Gastrocnemius medialis (tissue), 4 donors: ENCODE data around the gene NFAT5. TPM values are rescaled to one million over a fixed set of nuclear protein-coding genes. Genes with fewer than 3 reads are reported as not detected.
"Not testable (repeated sequence)": the region's sequence is repeated elsewhere in the genome, so short reads cannot be mapped to it uniquely, and the experiment has no call there.

Experiments used
- ATAC-seq, 2 donors: fragments of 150-250 bp; one replicate each; pipeline ENCODE4 v1.9.1; 2016
- DNase-seq, 2 donors: peaks; one replicate each; pipeline ENCODE4 v3.0.0-alpha.2; 2019
- H3K27ac ChIP-seq, 4 donors: fragments of 200-600 bp; sonication (generic); 1 replicate in 1 of 4; 2 replicates in 3 of 4; pipeline ENCODE4 v1.5.1; 2016 to 2018; ENCODE audit warnings: mild to moderate bottlenecking in 2 of 4, moderate library complexity in 1 of 4
- H3K27me3 ChIP-seq, 3 donors: fragments of 200-600 bp; sonication (generic) in 2 of 3; 1 replicate in 1 of 3; 2 replicates in 2 of 3; pipeline versions ENCODE4 v1.5.1 to v1.6.0; 2016 to 2019; ENCODE audit warnings: mild to moderate bottlenecking in 1 of 3, moderate library complexity in 1 of 3
- H3K36me3 ChIP-seq, 2 donors: fragments of 200-600 bp; sonication (generic) in 1 of 2; one replicate each; pipeline ENCODE4 v1.5.1; 2017 to 2018
- H3K4me1 ChIP-seq, 2 donors: fragments of 200-600 bp; sonication (generic) in 1 of 2; one replicate each; pipeline ENCODE4 v1.5.1; 2016 to 2017; ENCODE audit warnings: mild to moderate bottlenecking in 2 of 2
- H3K4me3 ChIP-seq, 4 donors: fragments of 200-600 bp; sonication (generic) in 3 of 4; 1 replicate in 1 of 4; 2 replicates in 3 of 4; pipeline ENCODE4 v1.5.1; 2016 to 2019; ENCODE audit warnings: mild to moderate bottlenecking in 2 of 4
- H3K9me3 ChIP-seq, 3 donors: fragments of 200-600 bp; sonication (generic) in 2 of 3; 1 replicate in 1 of 3; 2 replicates in 2 of 3; pipeline ENCODE4 v1.5.1; 2016 to 2019
- POLR2A ChIP-seq, 2 donors: fragments of 450-650 bp; IDR thresholded peaks; one replicate each; pipeline ENCODE4 v1.6.1; 2017; ENCODE audit warnings: antibody characterized with exemption in 2 of 2, mild to moderate bottlenecking in 2 of 2, moderate library complexity in 2 of 2
- in situ Hi-C, 4 donors: fragments of 200-750 bp; cut with MboI; loops; one replicate each; pipeline versions ENCODE4 v1.15.0 to v1.8.0; 2017; ENCODE audit warnings: low sequenced_read_pairs in 4 of 4
- intact Hi-C: fragments of 100-400 bp; cut with DNase I; formaldehyde crosslinking; loops from one replicate; pipeline ENCODE4 v1.15.1; 2023; ENCODE audit warnings: low total_unique reads
- total RNA-seq, 4 donors: library from RNA; depleted of rRNA; stranded (reverse); fragments of >200 nt; gene quantifications; one replicate each; pipeline versions ENCODE4 v1.1.0 to v1.2.3, GENCODE V29; 2016
- TF ChIP-seq, protein P1 (sequence below), 5 experiments: fragments of 450-650 bp in 3 of 5; fragments of 200-600 bp in 2 of 5; sonication (generic) in 2 of 5; IDR thresholded peaks in 4 of 5; conservative IDR thresholded peaks in 1 of 5; 1 replicate in 4 of 5; 2 replicates in 1 of 5; pipeline ENCODE4 v1.5.1; 2016 to 2019; ENCODE audit warnings: antibody characterized with exemption in 5 of 5, mild to moderate bottlenecking in 3 of 5, moderate library complexity in 3 of 5

Gene NFAT5
- 10 to 100 TPM; 14.4 to 34.2 (median 18.4) TPM for total RNA-seq

DNA sequence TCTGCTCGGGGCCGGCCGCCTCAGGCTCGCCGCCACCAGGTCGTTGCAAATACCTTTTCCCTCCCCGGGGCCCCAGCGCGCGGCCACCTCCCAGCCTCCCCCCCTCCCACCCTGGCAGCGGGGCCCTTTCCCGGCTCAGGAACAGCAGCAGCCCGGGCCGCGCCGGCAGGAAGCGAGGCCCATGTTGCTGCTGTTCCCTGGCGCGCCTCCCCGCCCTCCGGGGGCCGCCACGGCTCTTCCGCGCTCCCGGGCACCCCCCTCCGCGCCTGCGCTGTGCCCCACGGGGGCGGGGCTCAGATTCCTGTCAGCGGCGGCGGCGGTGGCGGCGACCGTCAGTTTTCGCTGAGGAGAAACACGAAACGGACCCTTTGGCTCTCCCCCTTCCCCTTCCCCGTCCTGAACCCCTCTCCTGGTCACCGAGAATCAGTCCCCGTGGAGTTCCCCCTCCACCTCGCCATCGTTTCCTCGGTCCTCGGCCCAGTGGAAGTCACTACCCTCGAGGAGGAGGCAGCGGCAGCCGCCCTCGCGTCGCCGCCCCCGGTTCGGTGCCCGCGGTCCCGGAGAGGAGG, at the start of gene NFAT5:
Gene NFAT5, plus strand, starts transcription at position 296 of the 569 bp plus-strand sequence. CDS start 336 bp downstream, outside the sequence.
- peaks cover 38 to 43% of the 10 kb centered on the region in 2 donors for H3K4me1 ChIP-seq
- peak within 1 kb of the TSS; percentile 75 to 99 (median 94) for H3K4me3 ChIP-seq

GRCh38 chr16:69517914-69518313, 47.9 kb upstream of the NFAT5 start:
- H3K36me3 ChIP-seq, H3K27me3 ChIP-seq, H3K27ac ChIP-seq, H3K4me1 ChIP-seq, DNase-seq, in situ Hi-C loops, H3K4me3 ChIP-seq, intact Hi-C loops, ATAC-seq, H3K9me3 ChIP-seq: not testable (repeated sequence)

More for the DNA sequence above, at the start of gene NFAT5:
- intact Hi-C loops (loop anchor here (1.0 to 2.0 kb wide), 4 partner anchors 48 to 433 kb away; partner anchors contain the start of genes CHTF8, CYB5B, TERF2 and UTP4), in situ Hi-C loops (loop anchor here in 1 of 4 donors (10.0 kb wide), 1 partner anchor 171 kb away; no protein-coding TSS in a partner anchor)
- Histone ChIP-seq H3K27ac (peak within 1 kb of the TSS; percentile 98 to 100 (median 100)), H3K36me3 (no peaks in the 10 kb centered on the region), H3K27me3 (no peaks in the 10 kb centered on the region), H3K9me3 (no peaks in the 10 kb centered on the region)
- ATAC-seq (peak; percentile 79 to 82), DNase-seq (peak; percentile 74 to 77)
- TF ChIP-seq, protein P1, sequence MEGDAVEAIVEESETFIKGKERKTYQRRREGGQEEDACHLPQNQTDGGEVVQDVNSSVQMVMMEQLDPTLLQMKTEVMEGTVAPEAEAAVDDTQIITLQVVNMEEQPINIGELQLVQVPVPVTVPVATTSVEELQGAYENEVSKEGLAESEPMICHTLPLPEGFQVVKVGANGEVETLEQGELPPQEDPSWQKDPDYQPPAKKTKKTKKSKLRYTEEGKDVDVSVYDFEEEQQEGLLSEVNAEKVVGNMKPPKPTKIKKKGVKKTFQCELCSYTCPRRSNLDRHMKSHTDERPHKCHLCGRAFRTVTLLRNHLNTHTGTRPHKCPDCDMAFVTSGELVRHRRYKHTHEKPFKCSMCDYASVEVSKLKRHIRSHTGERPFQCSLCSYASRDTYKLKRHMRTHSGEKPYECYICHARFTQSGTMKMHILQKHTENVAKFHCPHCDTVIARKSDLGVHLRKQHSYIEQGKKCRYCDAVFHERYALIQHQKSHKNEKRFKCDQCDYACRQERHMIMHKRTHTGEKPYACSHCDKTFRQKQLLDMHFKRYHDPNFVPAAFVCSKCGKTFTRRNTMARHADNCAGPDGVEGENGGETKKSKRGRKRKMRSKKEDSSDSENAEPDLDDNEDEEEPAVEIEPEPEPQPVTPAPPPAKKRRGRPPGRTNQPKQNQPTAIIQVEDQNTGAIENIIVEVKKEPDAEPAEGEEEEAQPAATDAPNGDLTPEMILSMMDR (IDR thresholded peaks at IDR 0.05 in 4 of 5, conservative IDR thresholded peaks at IDR 0.05 in 1 of 5) = peak in 1 of 5 experiments; percentile 11
- peak; percentile 95 to 96 for TF ChIP-seq POLR2A (IDR thresholded peaks at IDR 0.05)

DNA sequence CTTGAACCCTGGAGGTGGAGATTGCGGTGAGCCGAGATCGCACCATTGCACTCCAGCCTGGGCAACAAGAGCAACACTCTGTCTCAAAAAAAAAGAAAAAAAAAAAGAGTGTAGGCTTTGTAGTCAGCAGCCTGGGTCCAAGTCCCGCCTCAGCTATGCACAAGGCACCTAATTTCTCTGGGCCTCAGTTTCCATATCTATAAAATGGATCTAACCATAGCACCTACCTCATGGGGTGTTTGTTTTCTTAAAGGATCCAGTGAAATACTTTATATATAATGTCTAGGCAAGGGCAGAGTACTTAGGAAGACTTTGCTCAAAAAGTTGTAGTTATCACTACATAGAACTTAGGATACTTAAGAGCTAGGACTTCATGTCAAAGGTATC, 45.4 kb upstream of the NFAT5 start:
- TF ChIP-seq, protein P1 (IDR thresholded peaks at IDR 0.05 in 4 of 5, conservative IDR thresholded peaks at IDR 0.05 in 1 of 5) = no peak
- TF ChIP-seq POLR2A (IDR thresholded peaks at IDR 0.05) = no peak
- Histone ChIP-seq H3K36me3 (no peaks in the 10 kb centered on the region), H3K9me3 (no peaks in the 10 kb centered on the region), H3K4me1 (no peaks in the 10 kb centered on the region), H3K27me3 (no peaks in the 10 kb centered on the region), H3K27ac (no peak overlapping the region), H3K4me3 (no peak overlapping the region)
- DNase-seq (no peak), ATAC-seq (no peak)
- in situ Hi-C loops = no loop called here
- intact Hi-C loops = no loop called here

DNA sequence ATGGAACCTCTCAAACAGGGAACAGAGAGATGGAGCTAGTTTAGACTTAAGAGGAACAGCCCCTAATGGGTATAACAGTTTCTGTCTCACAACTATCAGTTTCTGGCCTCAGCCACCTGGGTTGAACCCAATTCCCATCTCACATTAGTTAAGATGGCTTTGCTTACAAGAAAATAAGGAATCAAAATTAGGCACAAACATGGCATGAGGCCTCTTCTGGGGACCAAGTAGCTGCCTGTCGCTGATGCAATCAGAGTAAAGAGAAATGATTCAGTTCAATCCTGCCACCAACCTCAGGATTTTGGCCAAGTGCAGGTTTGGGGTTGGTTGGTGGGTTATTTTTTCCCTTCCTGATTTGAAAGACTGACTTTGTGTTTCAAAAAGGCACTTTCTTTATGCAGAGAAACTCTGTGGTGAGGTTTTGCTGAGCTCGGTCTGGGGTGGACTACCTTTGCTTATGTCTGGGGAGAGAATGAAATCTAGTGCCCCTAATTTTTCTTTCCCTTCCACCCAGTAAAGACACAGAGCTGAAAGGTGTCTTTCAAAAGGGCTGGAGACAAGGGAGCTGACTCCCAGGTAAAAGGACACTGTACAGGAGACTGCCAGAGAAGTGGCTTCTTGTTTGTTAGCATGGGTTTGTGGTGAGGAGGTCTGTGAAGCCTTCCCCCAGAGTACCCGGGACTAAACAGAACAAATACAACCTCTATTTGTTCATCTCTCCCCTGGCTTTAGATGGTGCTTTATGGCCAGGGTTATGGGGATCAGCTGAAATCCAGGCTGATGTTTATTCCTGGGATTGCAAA, 44.8 kb upstream of the NFAT5 start:
- Histone ChIP-seq H3K9me3 (no peaks in the 10 kb centered on the region), H3K4me3 (no peak overlapping the region), H3K36me3 (no peaks in the 10 kb centered on the region), H3K27ac (no peak overlapping the region), H3K4me1 (no peaks in the 10 kb centered on the region), H3K27me3 (no peaks in the 10 kb centered on the region)
- intact Hi-C loops (no loop called here), in situ Hi-C loops (no loop called here)
- DNase-seq = no peak
- TF ChIP-seq POLR2A (IDR thresholded peaks at IDR 0.05) = no peak
- TF ChIP-seq, protein P1 (IDR thresholded peaks at IDR 0.05 in 4 of 5, conservative IDR thresholded peaks at IDR 0.05 in 1 of 5) = no peak
- ATAC-seq = no peak

DNA sequence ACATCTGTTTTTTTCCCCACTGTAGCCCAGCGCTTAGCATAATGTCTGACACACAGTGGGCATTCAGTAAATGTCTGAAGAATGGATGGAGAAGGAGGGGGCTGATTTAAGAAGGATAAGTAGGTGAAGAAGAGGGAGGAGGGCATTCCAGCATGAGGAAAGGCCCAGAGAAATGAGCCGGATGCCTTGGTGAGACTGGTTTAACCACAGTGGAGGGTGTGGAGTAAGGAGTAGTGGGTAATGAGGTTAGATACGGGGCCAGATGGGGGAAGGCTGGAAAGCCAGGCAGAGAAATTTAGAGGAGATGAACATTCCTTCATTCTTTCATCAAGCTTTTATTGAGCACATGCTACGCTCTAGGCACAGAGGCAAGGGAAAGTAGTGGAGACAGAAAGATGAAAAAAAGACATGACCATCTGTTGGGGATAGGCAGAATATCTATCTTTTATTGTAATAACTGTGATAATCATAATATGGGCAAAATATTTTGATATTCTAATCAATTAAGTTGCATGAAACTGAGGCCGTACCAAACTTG, 43.7 kb upstream of the NFAT5 start:
- H3K36me3 ChIP-seq = no peaks in the 10 kb centered on the region
- intact Hi-C loops (no loop called here), in situ Hi-C loops (no loop called here)
- ATAC-seq (no peak), DNase-seq (no peak)
- no peaks in the 10 kb centered on the region for H3K4me1 ChIP-seq
- no peak for TF ChIP-seq POLR2A (IDR thresholded peaks at IDR 0.05)
- TF ChIP-seq, protein P1 (IDR thresholded peaks at IDR 0.05 in 4 of 5, conservative IDR thresholded peaks at IDR 0.05 in 1 of 5) = no peak
- H3K4me3 ChIP-seq = no peak overlapping the region
- H3K27ac ChIP-seq = no peak overlapping the region
- H3K27me3 ChIP-seq = no peaks in the 10 kb centered on the region
- no peaks in the 10 kb centered on the region for H3K9me3 ChIP-seq
